ENCODE measurements around the gene GJC2. TPM values are rescaled to one million over a fixed set of nuclear protein-coding genes. Genes with fewer than 3 reads are reported as not detected.

Gene GJC2
- total RNA-seq, 2 experiments from 2014 or later, result 1.1 to 1.8 TPM

DNA sequence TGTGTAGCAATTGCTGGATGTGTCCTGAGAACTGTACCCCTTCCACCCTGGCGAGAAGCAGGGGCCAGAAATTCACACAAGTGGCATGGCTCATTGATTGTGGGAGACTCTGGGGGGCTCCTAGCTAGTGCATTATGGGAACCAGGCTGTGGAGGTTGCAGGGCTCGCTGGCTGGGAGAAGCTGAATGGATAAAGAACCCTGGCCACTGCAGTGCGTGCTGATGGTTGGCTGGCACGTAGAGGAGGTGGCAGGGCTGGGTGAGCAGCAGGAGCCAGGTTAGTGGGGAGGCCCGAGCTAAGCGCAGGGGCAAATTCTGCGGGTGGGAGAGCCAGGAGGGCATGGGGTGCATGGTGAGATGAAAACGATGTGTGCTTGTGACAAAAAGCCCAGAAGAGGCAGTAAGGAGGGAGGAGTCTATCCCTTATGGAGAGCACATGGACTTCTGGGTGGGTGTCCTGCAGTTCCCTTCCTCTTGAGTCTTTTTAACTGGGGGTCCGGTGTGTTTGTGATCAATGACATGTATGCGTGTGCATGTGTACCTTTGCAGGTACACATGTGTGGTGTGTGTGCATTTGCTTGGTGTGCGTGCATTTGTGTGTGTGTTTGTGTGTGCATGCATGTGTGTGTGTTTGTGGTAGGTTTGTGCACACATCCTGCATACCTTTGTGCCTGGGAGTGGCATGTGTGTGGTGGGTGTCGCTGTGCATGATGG is 6.1 kb upstream of the GJC2 start:
- CTCF ChIA-PET, result interaction anchor here (1.2 to 3.5 kb wide), 2 partner anchors 22 to 59 kb away, joined by 3 to 27 read pairs; partner anchors contain the start of gene IBA57
- peaks cover 21% of the 10 kb centered on the region for H3K36me3 Mint-ChIP-seq

DNA sequence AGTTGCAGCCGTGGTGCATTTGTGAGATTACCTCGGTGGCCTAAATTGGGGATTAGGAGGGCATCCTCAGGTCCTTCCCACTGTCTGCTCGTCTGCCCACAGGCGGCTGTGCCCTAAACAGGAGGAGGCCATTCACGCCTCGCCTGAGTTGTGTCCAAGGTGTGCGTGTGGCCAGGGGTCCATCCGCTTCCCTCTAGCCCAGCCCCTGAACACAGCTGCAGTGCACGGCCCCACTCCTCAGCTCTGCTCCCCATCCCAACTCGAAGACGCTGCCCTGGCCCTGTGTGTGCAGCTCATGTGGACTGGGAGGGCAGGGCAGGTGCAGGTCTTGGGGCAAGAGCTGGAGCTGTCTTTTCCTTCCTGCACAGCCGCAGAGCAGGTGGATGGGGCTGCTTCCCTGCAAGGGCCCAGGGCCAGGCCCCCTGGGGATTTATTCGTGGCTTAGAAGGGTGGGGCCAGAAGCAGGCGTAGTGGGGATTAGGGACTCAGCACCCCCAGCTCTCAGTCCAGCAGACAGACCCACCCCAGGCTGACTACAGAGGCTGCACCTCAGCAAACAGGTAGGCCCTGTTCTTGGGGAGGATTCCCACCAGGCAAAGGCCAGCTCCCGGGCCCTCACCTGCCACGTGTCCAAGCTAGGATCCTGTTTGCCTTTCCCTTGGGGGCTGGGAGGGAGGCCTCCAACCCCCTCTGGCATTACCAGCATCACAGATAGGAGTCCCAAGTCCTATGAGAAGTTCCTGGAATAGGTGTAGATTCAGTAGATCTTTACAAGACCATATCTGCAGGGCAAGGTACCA is 5.3 kb upstream of the GJC2 start:
- Mint-ChIP-seq H3K27ac (no peak overlapping the region), H3K27me3 (no peaks in the 10 kb centered on the region), H3K36me3 (peaks cover 21% of the 10 kb centered on the region), H3K9me3 (ENCODE audit: low read depth) (no peaks in the 10 kb centered on the region), H3K4me3 (no peak overlapping the region), H3K4me1 (peaks cover 33% of the 10 kb centered on the region)
- CTCF ChIA-PET, result interaction anchor here (3.5 kb wide), 1 partner anchor 21 kb away, joined by 27 read pairs; the partner anchor contains the start of gene IBA57
- DNase-seq (no peak), ATAC-seq (no peak)

More for the DNA sequence above, 6.1 kb upstream of the GJC2 start:
- no peaks in the 10 kb centered on the region for H3K27me3 Mint-ChIP-seq
- no peak for DNase-seq
- peaks cover 34% of the 10 kb centered on the region for H3K4me1 Mint-ChIP-seq
- H3K4me3 Mint-ChIP-seq, result peak overlapping the region; percentile 98
- H3K9me3 Mint-ChIP-seq (ENCODE audit: low read depth), result no peaks in the 10 kb centered on the region
- peak overlapping the region; percentile 14 for H3K27ac Mint-ChIP-seq
- ATAC-seq, result no peak

DNA sequence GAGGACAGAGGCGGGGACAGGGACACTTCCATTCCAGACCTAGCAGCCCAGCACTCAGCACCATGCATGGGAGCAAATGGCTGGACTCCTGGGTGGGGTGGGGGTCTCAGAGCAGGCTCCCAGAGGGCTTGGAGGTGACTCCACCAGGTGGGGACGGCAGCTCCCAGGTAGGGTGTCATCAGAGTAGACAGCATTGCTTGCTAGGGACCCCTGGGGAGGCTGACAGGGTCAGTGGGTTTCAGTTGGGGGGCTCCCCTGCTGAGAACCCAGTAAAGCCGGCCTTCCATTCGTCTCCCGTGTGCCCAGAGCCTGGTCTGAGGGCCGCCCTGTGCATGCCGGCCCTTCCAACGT is 4.8 kb upstream of the GJC2 start:
- Mint-ChIP-seq H3K36me3 (peaks cover 21% of the 10 kb centered on the region), H3K27ac (no peak overlapping the region), H3K4me1 (peaks cover 30% of the 10 kb centered on the region), H3K4me3 (no peak overlapping the region), H3K9me3 (ENCODE audit: low read depth) (no peaks in the 10 kb centered on the region), H3K27me3 (no peaks in the 10 kb centered on the region)
- ATAC-seq, result no peak
- CTCF ChIA-PET, result interaction anchor here (3.5 kb wide), 1 partner anchor 21 kb away, joined by 27 read pairs; the partner anchor contains the start of gene IBA57
- no peak for DNase-seq

GRCh38 chr1:228145463-228146416 is 4.0 kb upstream of the GJC2 start:
- no peaks in the 10 kb centered on the region for H3K9me3 Mint-ChIP-seq (ENCODE audit: low read depth)
- DNase-seq (no peak), ATAC-seq (no peak)
- H3K4me1 Mint-ChIP-seq, result peaks cover 30% of the 10 kb centered on the region
- H3K27ac Mint-ChIP-seq, result no peak overlapping the region
- no peak overlapping the region for H3K4me3 Mint-ChIP-seq
- H3K27me3 Mint-ChIP-seq, result no peaks in the 10 kb centered on the region
- CTCF ChIA-PET, result interaction anchor here (3.5 kb wide), 1 partner anchor 20 kb away, joined by 27 read pairs; the partner anchor contains the start of gene IBA57
- H3K36me3 Mint-ChIP-seq, result peaks cover 21% of the 10 kb centered on the region

DNA sequence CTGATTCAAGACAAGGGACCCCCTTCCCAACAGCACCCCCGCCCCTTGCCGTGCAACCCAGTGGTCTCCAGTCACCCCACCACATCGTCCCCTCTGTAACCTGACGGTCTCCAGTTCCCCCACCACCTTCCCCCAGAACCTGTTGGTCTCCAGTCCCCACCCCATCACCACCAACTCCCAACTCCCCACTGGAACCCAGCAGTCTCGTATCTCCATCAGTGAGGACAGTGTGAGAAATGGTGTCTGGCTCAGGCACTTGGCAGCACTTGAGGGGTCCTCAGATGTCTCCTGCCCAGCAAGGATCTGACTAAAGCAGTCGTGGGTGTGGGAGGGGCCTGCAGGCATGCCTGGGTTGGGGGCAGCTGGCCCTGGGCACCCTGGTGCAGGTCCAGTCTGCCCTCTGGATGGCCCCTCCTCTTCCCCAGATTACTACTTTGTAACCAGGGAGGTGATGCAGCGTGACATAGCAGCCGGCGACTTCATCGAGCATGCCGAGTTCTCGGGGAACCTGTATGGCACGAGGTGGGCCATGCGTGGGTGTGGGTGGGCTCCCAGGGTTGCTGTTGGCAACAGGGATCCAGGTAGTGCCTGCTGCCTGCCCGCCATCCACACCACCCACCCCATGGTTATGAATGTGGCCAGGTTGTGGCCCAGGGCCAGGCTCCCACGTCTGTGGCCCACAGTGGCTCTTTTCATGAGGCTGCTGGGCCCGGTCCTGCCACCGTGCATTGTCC is 3.1 kb upstream of the GJC2 start:
- DNase-seq (no peak), ATAC-seq (no peak)
- Mint-ChIP-seq H3K27me3 (no peaks in the 10 kb centered on the region), H3K27ac (no peak overlapping the region), H3K9me3 (ENCODE audit: low read depth) (no peaks in the 10 kb centered on the region), H3K4me3 (no peak overlapping the region), H3K4me1 (peaks cover 30% of the 10 kb centered on the region), H3K36me3 (peaks cover 15% of the 10 kb centered on the region)
- CTCF ChIA-PET, result no interaction called here

- Mint-ChIP-seq H3K27me3 (no peaks in the 10 kb centered on the region), H3K36me3 (peaks cover 8% of the 10 kb centered on the region), H3K9me3 (ENCODE audit: low read depth) (no peaks in the 10 kb centered on the region), H3K4me3 (no peak overlapping the region), H3K4me1 (peaks cover 24% of the 10 kb centered on the region), H3K27ac (no peak overlapping the region)
- DNase-seq, result no peak
- ATAC-seq, result no peak
- CTCF ChIA-PET, result no interaction called here
Observed at GRCh38 chr1:228147151-228147693, 2.5 kb upstream of the GJC2 start.

GRCh38 chr1:228147768-228148167 is 2.0 kb upstream of the GJC2 start:
- H3K4me1 Mint-ChIP-seq, result peaks cover 21% of the 10 kb centered on the region

DNA sequence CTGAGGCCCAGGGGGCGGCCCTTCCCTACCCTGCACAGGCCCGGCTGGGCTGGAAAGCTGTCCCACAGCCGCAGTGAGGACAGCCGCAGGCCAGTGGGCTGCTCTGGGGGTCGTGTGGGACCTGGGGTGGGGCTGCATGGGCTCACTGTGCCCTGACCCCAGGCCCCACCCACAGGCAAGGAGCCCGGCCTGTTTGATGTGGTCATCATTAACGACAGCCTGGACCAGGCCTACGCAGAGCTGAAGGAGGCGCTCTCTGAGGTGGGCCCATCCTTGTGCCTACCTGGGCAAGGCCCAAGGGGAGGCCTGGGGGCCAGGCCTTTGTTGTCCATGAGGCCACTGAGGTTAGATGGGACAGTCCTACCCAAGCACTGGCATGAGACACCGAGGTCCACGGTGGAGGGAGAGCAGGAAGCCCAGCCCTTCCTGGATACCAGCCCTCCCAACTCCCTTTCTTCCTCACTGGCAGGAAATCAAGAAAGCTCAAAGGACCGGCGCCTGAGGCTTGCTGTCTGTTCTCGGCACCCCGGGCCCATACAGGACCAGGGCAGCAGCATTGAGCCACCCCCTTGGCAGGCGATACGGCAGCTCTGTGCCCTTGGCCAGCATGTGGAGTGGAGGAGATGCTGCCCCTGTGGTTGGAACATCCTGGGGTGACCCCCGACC is 1.4 kb upstream of the GJC2 start:
- Mint-ChIP-seq H3K4me1 (peaks cover 16% of the 10 kb centered on the region), H3K36me3 (peaks cover 3% of the 10 kb centered on the region), H3K9me3 (ENCODE audit: low read depth) (no peaks in the 10 kb centered on the region), H3K4me3 (no peak overlapping the region), H3K27ac (no peak overlapping the region), H3K27me3 (no peaks in the 10 kb centered on the region)
- DNase-seq (no peak), ATAC-seq (no peak)
- CTCF ChIA-PET, result interaction anchor here (1.2 kb wide), 1 partner anchor 18 kb away, joined by 4 read pairs; the partner anchor contains the start of gene IBA57

More at GRCh38 chr1:228147768-228148167, 2.0 kb upstream of the GJC2 start:
- no peaks in the 10 kb centered on the region for H3K9me3 Mint-ChIP-seq (ENCODE audit: low read depth)
- H3K4me3 Mint-ChIP-seq, result no peak overlapping the region
- DNase-seq (no peak), ATAC-seq (no peak)
- CTCF ChIA-PET, result interaction anchor here (1.2 kb wide), 1 partner anchor 18 kb away, joined by 4 read pairs; the partner anchor contains the start of gene IBA57
- H3K27me3 Mint-ChIP-seq, result no peaks in the 10 kb centered on the region
- H3K36me3 Mint-ChIP-seq, result peaks cover 4% of the 10 kb centered on the region
- H3K27ac Mint-ChIP-seq, result no peak overlapping the region

DNA sequence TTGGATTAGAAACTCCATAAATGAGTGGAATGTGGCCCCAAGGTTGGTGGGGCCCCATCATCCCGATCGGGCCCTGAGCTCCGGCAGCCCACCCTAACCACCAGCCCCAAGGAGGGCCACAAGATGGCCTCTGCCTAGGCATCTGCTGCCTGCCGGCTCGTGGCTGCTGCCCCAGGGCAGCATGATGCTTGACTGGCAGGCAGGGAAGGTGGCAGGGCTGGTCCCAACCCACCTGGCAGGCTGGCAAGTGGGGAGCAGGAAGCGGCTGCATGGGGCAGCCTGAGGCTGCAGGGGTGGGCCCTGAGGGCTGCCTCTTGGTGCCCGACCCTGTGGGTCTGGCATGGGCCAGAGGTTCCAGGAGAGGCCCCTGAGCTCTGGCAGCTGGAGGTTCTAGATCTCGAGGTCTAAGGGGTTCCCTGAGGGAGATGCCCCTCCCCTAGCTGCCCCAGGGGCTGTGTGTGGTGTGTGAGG is 760 bp upstream of the GJC2 start:
- no peaks in the 10 kb centered on the region for H3K27me3 Mint-ChIP-seq
- ATAC-seq, result no peak
- DNase-seq, result no peak

DNA sequence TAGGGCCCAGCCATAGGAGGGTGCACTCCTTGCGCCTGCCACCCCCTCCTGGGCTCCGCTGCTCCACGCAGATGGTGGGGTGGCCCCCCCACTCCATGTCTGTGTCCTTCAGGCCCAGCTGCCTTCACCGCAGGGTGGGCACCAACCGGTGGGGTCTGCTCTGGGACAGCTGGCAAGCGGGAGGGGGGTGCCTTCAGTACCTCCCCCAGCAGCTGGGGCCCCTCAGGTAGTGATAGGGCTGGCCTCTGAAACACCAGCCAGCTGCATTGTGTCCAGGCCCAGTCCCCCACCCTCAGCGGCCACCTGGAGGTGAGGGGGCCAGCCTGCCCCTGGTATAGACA is 360 bp downstream of the GJC2 start:
- DNase-seq (no peak), ATAC-seq (no peak)
- Mint-ChIP-seq H3K4me1 (peaks cover 4% of the 10 kb centered on the region), H3K4me3 (no peak overlapping the region), H3K27ac (no peak overlapping the region), H3K27me3 (no peaks in the 10 kb centered on the region), H3K9me3 (ENCODE audit: low read depth) (no peaks in the 10 kb centered on the region), H3K36me3 (no peaks in the 10 kb centered on the region)
- CTCF ChIA-PET, result no interaction called here

More for the DNA sequence above, 760 bp upstream of the GJC2 start:
- Mint-ChIP-seq H3K4me3 (no peak overlapping the region), H3K4me1 (peaks cover 9% of the 10 kb centered on the region), H3K9me3 (ENCODE audit: low read depth) (no peaks in the 10 kb centered on the region), H3K27ac (no peak overlapping the region), H3K36me3 (no peaks in the 10 kb centered on the region)
- CTCF ChIA-PET, result interaction anchor here (1.2 kb wide), 1 partner anchor 17 kb away, joined by 4 read pairs; the partner anchor contains the start of gene IBA57

DNA sequence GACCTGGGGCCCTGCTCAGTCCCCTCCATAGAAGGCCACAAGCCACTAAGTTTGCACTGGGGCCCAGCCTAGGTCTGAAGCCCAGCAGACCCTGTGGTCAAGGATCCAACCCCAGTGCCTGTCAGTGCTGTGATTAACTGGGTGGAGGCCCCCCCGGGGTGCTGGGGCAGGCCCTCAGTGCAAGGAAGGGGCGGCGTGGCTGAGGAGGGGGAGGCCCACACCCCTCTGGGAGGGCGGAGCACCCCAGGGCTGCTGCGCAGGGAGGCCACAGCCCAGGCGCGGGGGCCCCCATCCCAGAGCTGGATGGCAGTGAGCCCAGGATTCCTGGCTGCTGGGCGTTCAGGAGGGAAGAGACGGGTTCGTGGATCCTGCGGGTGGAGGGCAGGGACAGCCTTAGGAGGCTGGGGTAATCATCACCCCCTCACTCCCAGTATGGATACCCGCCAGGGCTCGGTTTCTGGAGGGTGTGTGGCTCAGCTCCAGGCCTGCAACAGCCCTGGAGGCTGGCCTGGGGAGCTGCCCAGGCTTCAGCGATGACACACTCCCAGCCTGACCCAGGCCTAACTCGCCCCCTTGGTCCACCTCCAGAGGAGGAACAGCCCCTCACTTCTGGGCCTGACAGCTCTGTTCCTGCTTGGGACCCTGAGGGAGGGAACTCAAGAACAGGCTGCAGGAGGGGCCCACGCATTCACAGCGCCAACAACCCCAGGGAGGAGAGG is 890 bp downstream of the GJC2 start:
- Mint-ChIP-seq H3K36me3 (no peaks in the 10 kb centered on the region), H3K4me1 (peaks cover 4% of the 10 kb centered on the region), H3K27ac (no peak overlapping the region), H3K27me3 (no peaks in the 10 kb centered on the region), H3K9me3 (ENCODE audit: low read depth) (no peaks in the 10 kb centered on the region), H3K4me3 (no peak overlapping the region)
- no peak for ATAC-seq
- DNase-seq, result no peak
- CTCF ChIA-PET, result no interaction called here
